Hepatocyte (in vitro differentiated cells): ENCODE data around the gene TEKT3. TPM values are rescaled to one million over a fixed set of nuclear protein-coding genes. Genes with fewer than 3 reads are reported as not detected.

Experiments
- DNase-seq: peaks from one replicate; pipeline ENCODE4 v3.0.0-alpha.2; 2016; ENCODE audit warnings: low spot score
- H2AFZ ChIP-seq: fragments of 200-600 bp; sonication (generic); 2 replicates; pipeline ENCODE4 v1.6.0; 2016; ENCODE audit warnings: antibody characterized with exemption, mild to moderate bottlenecking
- H3K27ac ChIP-seq: fragments of 200-600 bp; sonication (generic); 2 replicates; pipeline ENCODE4 v1.5.1; 2016; ENCODE audit warnings: mild to moderate bottlenecking
- H3K27me3 ChIP-seq: fragments of 200-600 bp; sonication (generic); 2 replicates; pipeline ENCODE4 v1.6.1; 2016
- H3K36me3 ChIP-seq: fragments of 200-600 bp; sonication (generic); replicated peaks from 2 replicates; pipeline ENCODE4 v1.5.1; 2016; ENCODE audit warnings: low read depth; ENCODE audit not compliant: insufficient read depth
- H3K4me1 ChIP-seq: fragments of 200-600 bp; sonication (generic); 2 replicates; pipeline ENCODE4 v1.5.1; 2016; ENCODE audit warnings: mild to moderate bottlenecking, moderate library complexity; ENCODE audit not compliant: insufficient read depth
- H3K4me2 ChIP-seq: fragments of 200-600 bp; sonication (generic); 2 replicates; pipeline ENCODE4 v1.6.0; 2016
- H3K4me3 ChIP-seq: fragments of 200-600 bp; sonication (generic); 2 replicates; pipeline ENCODE4 v1.5.1; 2016; ENCODE audit warnings: mild to moderate bottlenecking
- H3K79me2 ChIP-seq: fragments of 200-600 bp; sonication (generic); 2 replicates; pipeline ENCODE4 v1.6.0; 2017; ENCODE audit warnings: mild to moderate bottlenecking
- H3K9me2 ChIP-seq: fragments of 200-600 bp; sonication (generic); replicated peaks from 2 replicates; pipeline ENCODE4 v1.6.0; 2017; ENCODE audit warnings: mild to moderate bottlenecking; ENCODE audit not compliant: insufficient read depth
- H3K9me3 ChIP-seq: fragments of 200-600 bp; sonication (generic); 2 replicates; pipeline ENCODE4 v1.5.1; 2016; ENCODE audit warnings: low read depth, mild to moderate bottlenecking
- H4K20me1 ChIP-seq: fragments of 200-600 bp; sonication (generic); 2 replicates; pipeline ENCODE4 v1.6.0; 2016; ENCODE audit warnings: mild to moderate bottlenecking; ENCODE audit not compliant: insufficient read depth, poor library complexity, severe bottlenecking
- EZH2 ChIP-seq: fragments of 200-600 bp; sonication (generic); IDR thresholded peaks from 2 replicates; pipeline ENCODE4 v1.6.1; 2016; ENCODE audit warnings: antibody characterized with exemption, mild to moderate bottlenecking, borderline replicate concordance
- EZH2phosphoT487 ChIP-seq: fragments of 200-600 bp; sonication (generic); IDR thresholded peaks from one replicate; pipeline ENCODE4 v1.6.1; 2018; ENCODE audit warnings: antibody characterized with exemption, mild to moderate bottlenecking, low read depth, moderate library complexity; ENCODE audit not compliant: unreplicated experiment, severe bottlenecking
- WGBS: methylation state at CpG from one replicate; pipeline ENCODE4 v1.1.6; 2016; ENCODE audit warnings: low lambda C conversion rate; ENCODE audit errors: missing lambda C conversion rate; 5-methylcytosine and 5-hydroxymethylcytosine counted together
- polyA plus RNA-seq: library from polyadenylated mRNA; unstranded; fragments of >200 nt; fragmentation: Nextera tagmentation; extraction: Ambion mirVana; gene quantifications from 2 replicates; pipeline ENCODE4 v1.2.1, GENCODE V29; 2016
- total RNA-seq: library from RNA; depleted of rRNA; stranded (reverse); fragments of >200 nt; gene quantifications from 2 replicates; pipeline ENCODE4 v1.2.3, GENCODE V29; 2014
- TF ChIP-seq, protein P1 (sequence below): fragments of 200-600 bp; sonication (generic); IDR thresholded peaks from 2 replicates; pipeline ENCODE4 v1.5.1; 2016; ENCODE audit warnings: antibody characterized with exemption, mild to moderate bottlenecking; ENCODE audit not compliant: poor library complexity

The TEKT3 gene
- total and polyA plus RNA-seq, 2 experiments from 2014 or later = 0.45 to 1.9 TPM

DNA sequence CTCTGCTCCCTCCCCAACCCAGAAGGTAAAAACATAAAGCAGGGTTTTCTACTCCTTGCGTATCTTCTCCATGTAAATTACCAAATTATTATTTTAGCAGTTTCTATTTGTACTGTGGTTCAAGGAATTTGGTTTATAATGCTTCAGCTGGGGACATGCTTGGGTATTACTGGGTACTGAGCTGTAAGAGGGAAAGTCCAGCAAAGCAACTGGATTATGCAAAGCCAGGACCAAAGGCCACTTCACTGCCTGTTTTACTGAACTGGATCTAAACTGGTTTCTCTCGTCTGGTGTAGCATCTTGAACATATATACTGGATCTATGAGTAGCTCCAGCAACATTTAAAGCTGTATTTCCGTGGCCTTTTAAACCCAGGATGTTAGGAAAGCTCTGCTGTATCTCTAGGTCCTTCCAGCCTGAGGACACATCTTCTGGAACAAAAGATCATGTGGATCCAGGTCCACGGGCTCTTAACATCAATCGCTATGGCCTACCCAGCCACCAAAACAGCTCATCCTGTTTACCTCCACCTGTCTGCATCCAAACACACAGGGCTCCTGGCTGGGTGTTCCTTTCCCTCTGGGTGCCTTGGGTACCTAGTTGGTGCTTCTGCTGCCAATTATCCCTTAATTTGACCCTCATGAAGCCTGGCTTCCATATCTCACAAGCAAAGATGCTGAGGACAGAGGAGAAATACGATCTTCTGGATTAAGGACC, 83.4 kb downstream of the TEKT3 start:
- peak overlapping the region; percentile 39 for H3K27ac ChIP-seq
- H3K4me1 ChIP-seq = peaks cover 15% of the 10 kb centered on the region
- H2AFZ ChIP-seq = no peak overlapping the region
- H3K9me3 ChIP-seq = no peaks in the 10 kb centered on the region
- H3K4me3 ChIP-seq = no peak overlapping the region
- H3K27me3 ChIP-seq = peaks cover 15% of the 10 kb centered on the region
- peaks cover 38% of the 10 kb centered on the region for H4K20me1 ChIP-seq
- peaks cover 42% of the 10 kb centered on the region for H3K79me2 ChIP-seq
- no peaks in the 10 kb centered on the region for H3K36me3 ChIP-seq
- no peaks in the 10 kb centered on the region for H3K9me2 ChIP-seq
- WGBS = 90% methylated on average over 6 of the region's 6 CpGs
- no peak for DNase-seq
- TF ChIP-seq EZH2 (no peak), EZH2phosphoT487 (no peak)
- TF ChIP-seq, protein P1, sequence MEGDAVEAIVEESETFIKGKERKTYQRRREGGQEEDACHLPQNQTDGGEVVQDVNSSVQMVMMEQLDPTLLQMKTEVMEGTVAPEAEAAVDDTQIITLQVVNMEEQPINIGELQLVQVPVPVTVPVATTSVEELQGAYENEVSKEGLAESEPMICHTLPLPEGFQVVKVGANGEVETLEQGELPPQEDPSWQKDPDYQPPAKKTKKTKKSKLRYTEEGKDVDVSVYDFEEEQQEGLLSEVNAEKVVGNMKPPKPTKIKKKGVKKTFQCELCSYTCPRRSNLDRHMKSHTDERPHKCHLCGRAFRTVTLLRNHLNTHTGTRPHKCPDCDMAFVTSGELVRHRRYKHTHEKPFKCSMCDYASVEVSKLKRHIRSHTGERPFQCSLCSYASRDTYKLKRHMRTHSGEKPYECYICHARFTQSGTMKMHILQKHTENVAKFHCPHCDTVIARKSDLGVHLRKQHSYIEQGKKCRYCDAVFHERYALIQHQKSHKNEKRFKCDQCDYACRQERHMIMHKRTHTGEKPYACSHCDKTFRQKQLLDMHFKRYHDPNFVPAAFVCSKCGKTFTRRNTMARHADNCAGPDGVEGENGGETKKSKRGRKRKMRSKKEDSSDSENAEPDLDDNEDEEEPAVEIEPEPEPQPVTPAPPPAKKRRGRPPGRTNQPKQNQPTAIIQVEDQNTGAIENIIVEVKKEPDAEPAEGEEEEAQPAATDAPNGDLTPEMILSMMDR = no peak
- H3K4me2 ChIP-seq = peak overlapping the region; percentile 93

DNA sequence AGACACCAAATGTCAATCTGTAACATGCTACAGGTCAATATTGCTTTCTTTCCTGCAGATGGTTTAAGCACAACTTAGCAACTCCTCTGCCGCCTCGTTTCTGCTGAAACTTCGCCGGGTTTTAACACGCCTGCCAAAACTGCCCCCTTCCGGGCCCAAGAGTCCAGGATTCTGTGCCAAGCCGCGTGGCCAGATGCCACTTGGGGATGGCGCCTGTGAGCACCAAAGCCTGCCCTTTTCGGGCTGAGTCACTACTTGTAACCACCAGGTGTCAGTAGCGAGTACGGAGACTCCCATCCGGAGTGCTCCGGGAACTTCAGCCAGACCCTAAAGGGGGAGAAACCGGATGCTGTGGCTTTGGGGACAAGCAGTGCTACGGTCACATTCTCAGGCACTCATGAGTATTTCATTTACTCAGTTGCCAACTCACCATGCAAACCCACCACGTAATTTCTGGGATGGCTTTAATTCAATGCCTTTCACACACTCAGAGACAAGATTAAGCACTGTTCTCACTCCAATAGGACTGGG, 84.1 kb downstream of the TEKT3 start:
- H4K20me1 ChIP-seq = peaks cover 43% of the 10 kb centered on the region
- no peaks in the 10 kb centered on the region for H3K9me3 ChIP-seq
- DNase-seq = peak; percentile 85
- no peak overlapping the region for H3K4me3 ChIP-seq
- peak overlapping the region; percentile 39 for H3K27ac ChIP-seq
- H3K4me2 ChIP-seq = peak overlapping the region; percentile 93
- H3K27me3 ChIP-seq = peaks cover 10% of the 10 kb centered on the region
- no peak overlapping the region for H2AFZ ChIP-seq
- H3K4me1 ChIP-seq = peaks cover 11% of the 10 kb centered on the region
- no peaks in the 10 kb centered on the region for H3K9me2 ChIP-seq
- no peaks in the 10 kb centered on the region for H3K36me3 ChIP-seq
- peaks cover 42% of the 10 kb centered on the region for H3K79me2 ChIP-seq
- 12% methylated on average over 17 of the region's 17 CpGs for WGBS
- TF ChIP-seq EZH2 (no peak), EZH2phosphoT487 (no peak)
- TF ChIP-seq, protein P1 = peak; percentile 87

DNA sequence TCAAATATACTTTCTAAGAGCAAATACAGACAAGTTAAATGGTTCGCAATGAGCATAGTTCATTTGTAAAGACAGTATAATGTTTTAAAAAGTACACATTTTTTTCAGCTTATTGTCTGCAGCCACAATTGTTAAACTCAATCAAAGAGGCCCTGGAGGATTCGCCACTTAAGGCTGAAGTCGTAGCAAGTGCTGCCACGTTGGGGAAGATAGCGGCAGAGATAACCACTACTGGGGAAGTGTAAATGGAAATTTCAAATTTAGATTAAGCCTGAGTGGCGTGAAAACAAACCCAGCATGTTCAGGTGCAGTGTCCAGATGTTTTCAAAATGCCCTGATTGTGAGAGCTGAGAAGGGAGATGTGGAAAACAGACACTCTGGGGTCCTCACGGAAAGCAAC, 84.7 kb downstream of the TEKT3 start:
- no peak for TF ChIP-seq EZH2
- TF ChIP-seq EZH2phosphoT487 = no peak
- TF ChIP-seq, protein P1 = no peak
- Histone ChIP-seq H3K4me3 (no peak overlapping the region), H3K4me2 (peak overlapping the region; percentile 93), H3K9me2 (no peaks in the 10 kb centered on the region), H4K20me1 (peaks cover 45% of the 10 kb centered on the region), H3K27ac (peak overlapping the region; percentile 16), H2AFZ (no peak overlapping the region), H3K36me3 (no peaks in the 10 kb centered on the region), H3K27me3 (peaks cover 4% of the 10 kb centered on the region), H3K9me3 (no peaks in the 10 kb centered on the region), H3K4me1 (peaks cover 11% of the 10 kb centered on the region), H3K79me2 (peaks cover 43% of the 10 kb centered on the region)
- 73% methylated on average over 7 of the region's 7 CpGs for WGBS
- DNase-seq = no peak
